Body of pancreas (tissue), 4 donors: Measurements from ENCODE around the gene VAV1.

Experiments
- CTCF ChIP-seq, 7 experiments: fragments of 450-650 bp in 4 of 7; fragments of 200-600 bp in 3 of 7; sonication (generic) in 3 of 7; IDR thresholded peaks; one replicate each; pipeline ENCODE4 v1.5.1; 2016 to 2019; ENCODE audit warnings: antibody characterized with exemption in 7 of 7
- POLR2A ChIP-seq, 3 donors: fragments of 450-650 bp; IDR thresholded peaks; one replicate each; pipeline ENCODE4 v1.6.1; 2016; ENCODE audit warnings: antibody characterized with exemption in 3 of 3, mild to moderate bottlenecking in 2 of 3

GRCh38 chr19:6809262-6809661 lies 36.8 kb downstream of the VAV1 start:
- TF ChIP-seq CTCF (IDR thresholded peaks at IDR 0.05): no peak
- TF ChIP-seq POLR2A (IDR thresholded peaks at IDR 0.05): no peak
